HG03045 (cell line): ENCODE results near the gene WDR87.
"Not testable (repeated sequence)": the region's sequence is repeated elsewhere in the genome, so short reads cannot be mapped to it uniquely, and the experiment has no call there.

Source experiments
- ATAC-seq: cut with Tn5 transposase; IDR thresholded peaks from one replicate; pipeline ENCODE4 v1.9.1; 2021; ENCODE audit warnings: mild to moderate bottlenecking, moderate library complexity; ENCODE audit not compliant: unreplicated experiment

WDR87 gene

DNA sequence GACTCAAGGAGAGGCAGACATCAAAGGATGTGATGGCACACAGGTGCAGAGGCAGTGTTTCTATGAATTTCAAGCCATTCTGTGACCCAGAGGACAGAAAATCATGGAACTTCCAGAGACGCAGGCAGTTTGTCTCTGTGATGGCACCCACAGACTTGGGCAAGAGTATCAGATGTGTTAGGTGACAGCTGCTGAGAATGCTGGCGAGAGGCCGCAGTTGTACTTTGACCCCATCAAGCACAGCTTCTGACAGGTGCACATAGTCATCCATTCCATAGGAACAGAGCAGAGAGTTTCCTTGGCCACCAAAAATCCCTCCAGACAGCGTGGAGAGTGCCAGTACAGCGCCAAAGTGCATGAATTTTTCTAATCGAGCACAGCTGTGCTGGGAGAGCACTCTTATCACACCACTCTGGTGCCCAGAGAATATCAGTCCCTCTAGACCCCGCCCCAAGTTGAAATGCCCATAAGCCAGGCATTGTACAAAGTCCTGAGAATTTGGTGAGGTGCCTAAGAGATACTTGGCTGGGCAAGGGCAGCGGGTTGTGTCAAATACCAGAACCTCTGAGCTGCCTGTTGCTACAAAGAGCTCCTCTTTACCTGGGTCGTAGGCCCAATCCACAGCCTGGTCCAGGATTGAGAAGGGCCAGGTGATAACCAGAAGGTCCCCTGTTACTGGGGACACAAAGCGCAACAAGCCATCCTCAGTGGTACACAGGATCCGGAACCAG, 12.4 kb downstream of the WDR87 start:
- no peak for ATAC-seq

- no peak for ATAC-seq
Observed at GRCh38 chr19:37886571-37886970, 19.8 kb downstream of the WDR87 start.

DNA sequence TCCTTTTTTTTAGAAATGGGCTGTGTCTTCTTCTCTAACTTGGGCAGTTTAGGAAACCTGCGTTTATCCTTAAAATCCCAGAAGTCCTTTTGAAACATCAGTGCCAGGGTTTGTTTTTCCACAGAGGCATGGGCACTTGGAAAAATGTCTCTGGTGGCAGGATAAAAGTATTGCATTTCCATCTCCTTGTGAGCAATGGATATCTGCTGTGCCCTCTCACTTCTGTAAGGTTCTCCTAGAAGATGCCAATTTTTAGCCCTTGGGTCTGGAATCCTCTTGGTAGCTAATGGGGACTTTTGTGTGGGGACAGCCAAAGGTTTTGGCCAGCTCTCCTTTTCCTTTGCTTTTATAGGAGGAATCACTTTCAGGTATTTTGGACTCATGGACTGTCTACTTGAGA, 21.0 kb downstream of the WDR87 start:
- no peak for ATAC-seq

DNA sequence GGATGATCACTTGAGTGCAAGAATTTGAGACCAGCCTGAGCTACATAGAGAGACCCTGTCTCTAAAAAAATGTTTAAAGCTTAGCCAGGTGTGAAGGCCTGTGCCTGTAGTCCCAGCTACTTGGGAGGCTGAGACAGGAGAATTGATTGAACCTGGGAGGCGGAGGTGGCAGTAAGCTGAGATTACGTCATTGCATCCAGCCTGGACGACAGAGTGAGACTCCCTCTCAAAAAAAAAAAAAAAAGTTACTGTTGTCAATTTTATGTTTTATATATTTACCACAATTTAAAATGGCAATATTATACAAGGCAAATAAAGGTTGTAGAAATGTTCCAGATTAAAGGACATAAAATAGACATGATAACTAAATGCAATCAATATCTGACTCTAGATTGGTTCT, 29.2 kb downstream of the WDR87 start:
- ATAC-seq = no peak

DNA sequence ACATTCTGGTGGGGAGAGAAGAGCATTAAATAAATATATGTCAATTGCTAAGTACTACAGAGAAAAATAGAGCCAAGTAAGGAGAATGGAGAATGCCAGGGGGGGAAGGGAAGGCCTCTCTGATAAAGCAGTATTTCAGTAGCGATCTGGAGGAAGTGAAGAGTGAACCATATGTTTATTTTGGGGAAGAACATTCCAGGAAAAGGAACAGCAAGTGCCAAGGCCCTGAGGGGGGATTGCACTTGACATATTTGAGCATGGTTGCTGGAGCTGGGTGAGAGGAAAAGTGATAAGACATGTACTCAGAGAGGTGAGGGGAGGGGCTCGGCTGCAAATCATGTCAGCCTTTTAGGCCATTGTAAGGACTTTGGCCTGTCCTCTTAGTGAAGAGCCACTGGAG, 30.4 kb downstream of the WDR87 start:
- no peak for ATAC-seq

DNA sequence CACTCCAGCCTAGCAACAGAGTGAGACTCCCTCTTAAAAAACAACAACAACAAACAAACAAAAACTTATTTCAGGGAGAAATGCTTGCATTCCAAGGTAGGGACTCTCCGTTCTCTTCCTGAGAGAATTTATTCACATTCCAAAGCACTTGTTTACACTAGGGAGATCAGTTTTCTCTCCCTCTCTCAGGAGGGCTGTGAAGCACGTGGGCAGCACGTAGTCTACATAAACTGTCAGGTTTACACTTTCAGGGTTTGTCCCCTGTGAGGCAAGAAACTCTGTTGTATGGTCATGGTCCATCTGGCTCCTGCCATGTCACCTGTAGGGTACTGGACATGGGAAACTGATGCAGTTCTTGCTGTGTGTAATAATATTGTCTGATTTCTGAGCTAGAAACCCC, 31.6 kb downstream of the WDR87 start:
- ATAC-seq = no peak

DNA sequence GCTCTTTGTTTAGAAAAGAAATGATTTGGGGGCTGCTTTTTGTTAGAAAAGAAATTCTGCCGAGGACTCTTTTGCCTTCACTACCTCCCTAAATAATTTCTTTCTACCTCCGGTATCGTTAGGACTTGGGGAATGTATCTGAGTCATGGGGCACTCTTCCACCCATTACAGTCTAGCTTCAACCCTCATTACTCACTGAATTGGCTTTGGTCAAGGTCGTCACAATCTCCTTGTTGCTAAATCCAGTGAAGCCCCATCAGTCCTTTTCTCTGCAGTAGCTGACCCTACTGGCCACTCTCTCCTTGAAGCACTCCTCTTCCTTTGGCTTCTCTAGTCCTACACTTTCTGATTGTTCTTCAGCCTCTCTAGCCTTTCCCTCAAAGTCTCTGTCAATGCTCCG, 34.0 kb downstream of the WDR87 start:
- ATAC-seq = no peak

- no peak for ATAC-seq
Observed at GRCh38 chr19:37869766-37870340, 36.5 kb downstream of the WDR87 start.

DNA sequence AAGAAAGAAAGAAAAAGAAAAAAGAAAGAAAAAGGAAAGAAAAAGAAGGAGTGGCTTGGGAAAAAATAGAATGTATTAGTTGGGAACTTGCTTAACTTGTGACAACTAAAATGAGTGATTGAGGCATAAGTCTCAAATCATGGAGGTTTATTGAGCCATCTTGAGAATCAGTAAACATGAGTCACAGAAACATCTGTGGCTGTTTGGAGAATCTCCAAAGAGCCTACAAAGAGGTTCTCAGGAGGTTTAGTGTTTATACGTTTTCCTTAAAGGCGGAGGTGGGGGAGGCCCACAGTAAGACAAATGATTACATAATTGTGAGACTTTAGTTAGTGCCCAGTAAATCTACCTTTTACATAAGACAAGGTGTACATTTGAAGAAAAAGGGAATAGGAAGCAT, 38.6 kb downstream of the WDR87 start:
- no peak for ATAC-seq

DNA sequence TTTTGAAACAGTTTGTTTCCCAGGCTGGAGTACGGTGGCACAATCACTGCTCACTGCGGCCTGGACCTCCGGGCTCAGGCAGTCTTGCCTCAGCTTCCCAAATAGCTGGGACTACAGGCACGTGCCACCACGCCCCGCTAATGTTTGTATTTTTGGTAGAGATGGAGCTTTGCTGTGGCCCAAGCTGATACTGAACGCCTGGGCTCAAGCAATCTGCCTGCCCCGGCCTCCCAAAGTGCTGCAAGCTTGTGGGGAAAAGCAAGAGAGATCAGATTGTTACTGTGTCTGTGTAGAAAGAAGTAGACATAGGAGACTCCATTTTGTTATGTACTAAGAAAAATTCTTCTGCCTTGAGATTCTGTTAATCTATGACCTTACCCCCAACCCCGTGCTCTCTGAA, 40.5 kb downstream of the WDR87 start:
- not testable (repeated sequence) for ATAC-seq

- no peak for ATAC-seq
Observed at GRCh38 chr19:37864501-37864900, 41.9 kb downstream of the WDR87 start.

DNA sequence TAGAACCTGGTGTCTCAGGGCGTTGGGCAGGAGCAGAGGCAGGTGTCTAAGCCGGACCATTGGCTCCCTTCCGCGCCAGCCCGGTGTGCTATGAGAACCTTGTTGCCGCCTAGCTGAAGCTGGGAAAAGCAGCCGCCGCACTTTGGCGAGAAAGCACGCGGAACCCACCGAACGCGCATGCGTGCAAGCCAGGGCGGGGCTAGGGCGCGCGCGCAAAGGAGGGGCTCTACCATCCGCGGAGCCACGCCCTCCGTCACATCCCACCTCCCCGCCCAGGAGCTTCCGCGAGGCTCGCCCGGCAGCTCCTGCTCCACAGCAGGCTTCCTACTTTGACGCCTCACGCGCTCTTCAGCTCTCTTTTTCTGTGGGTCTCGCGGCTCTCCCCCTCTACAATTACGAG, 51.3 kb downstream of the WDR87 start:
- no peak for ATAC-seq

GRCh38 chr19:37845932-37846331, 60.5 kb downstream of the WDR87 start:
- no peak for ATAC-seq
